ENCODE results near the gene OBP2A.

The OBP2A gene

DNA sequence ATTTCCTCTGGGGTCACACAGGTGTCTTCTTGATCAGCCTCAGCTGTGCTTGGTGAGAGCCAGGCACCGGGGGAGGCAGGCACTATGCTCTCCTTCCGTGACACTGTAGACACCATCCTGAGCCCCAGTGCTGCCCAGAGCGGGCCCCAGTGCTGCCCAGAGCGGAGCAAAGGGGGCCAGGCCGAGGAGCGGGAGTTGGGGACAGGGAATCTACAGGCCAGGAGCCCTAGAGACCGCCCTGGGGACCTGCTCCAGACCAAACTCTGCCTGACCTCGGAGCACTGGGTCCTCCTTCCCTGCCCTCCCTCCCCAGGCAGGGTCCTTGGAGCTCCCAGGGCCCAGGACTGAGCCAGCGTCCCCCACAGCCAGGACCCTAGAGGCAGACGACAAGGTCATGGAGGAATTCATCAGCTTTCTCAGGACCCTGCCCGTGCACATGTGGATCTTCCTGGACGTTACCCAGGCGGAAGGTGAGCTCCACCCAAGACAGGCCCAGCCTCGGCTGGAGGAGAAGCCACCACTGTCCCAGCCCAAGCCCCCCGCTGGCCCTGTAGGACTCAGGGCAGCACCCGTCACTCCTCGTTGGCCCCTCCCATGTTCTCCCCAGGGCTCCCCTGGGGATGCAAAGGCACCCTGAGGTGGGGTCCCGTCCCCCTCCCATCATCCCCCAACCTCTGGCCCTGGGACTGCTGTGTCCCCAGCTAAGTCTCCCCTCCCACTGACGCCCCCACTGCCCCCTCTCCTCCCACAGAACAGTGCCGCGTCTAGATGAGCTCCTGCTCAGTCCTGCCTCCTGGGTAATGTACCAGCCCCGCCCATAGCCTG is 45.8 kb downstream of the OBP2A start:
- no peak overlapping the region for H3K4me3 ChIP-seq (ENCODE audit: low read depth, low read length)

DNA sequence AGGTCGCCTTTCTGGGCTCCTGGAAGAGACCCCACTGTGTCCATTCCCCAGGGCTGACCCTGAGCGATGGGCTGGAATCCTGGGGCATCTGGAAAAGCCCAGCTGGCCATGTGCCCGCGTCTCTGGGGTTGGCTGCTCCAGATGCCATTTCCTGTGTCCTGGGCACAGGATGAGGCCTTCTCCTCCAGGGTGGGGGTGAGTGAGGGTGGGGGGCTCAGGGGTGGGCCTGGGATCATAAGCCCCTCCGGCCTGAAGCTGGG is 46.3 kb downstream of the OBP2A start:
- H3K4me3 ChIP-seq (ENCODE audit: low read depth, low read length): no peak overlapping the region

DNA sequence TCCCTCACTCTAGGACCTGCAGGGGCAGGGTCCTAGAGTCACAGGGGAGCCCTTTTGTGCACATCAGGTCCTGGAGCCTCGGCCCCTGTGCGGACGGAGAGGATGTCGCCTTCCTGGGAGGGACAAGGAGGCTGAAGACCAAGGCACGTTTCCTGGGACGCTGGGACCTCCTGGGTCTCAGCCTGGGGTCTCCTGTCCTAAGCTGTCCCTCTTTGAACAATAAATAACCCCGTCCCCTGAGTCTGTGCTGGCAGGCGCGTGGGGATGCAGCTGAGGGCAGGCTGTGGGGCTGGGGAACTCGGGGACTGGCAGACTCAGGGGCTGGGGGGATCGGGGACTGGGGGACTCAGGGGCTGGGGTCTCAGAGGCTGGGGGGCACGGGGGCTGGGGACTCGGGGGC is 46.7 kb downstream of the OBP2A start:
- H3K4me3 ChIP-seq (ENCODE audit: low read depth, low read length): no peak overlapping the region

DNA sequence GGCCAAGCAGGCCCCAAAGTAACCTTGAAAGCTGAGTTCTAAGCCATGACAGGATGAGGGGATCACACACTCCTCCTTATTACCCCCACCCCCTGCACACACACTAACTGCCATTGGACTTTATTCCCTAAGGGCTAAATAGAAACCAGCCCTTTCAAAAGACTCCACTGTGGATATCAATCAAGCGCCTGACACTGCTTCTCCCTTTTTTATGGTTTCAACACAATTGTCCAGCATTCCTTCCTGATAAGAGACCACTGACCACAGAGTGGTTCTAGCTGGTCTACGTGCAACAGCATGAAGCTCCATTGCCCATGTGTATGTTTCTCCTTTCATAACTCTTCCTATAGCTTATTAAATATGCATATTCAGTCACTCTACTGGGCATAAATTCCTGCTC is 50.3 kb downstream of the OBP2A start:
- no peak overlapping the region for H3K4me3 ChIP-seq (ENCODE audit: low read depth, low read length)

Measured in iPS-11a (cell line).